CD14-positive monocyte (primary cell): Measurements from ENCODE around the gene PKD2L1. TPM values are rescaled to one million over a fixed set of nuclear protein-coding genes. Genes with fewer than 3 reads are reported as not detected.

Experiments used
- DNase-seq, 3 donors: peaks; one replicate each; pipeline ENCODE4 v3.0.0-alpha.2; 2011 to 2022
- H2AFZ ChIP-seq: 2 replicates; pipeline ENCODE4 v1.6.0; 2012; ENCODE audit warnings: mild to moderate bottlenecking, low read depth, low read length, inconsistent platforms; ENCODE audit not compliant: insufficient read depth, poor library complexity, severe bottlenecking
- H3K27ac ChIP-seq, 2 donors: 1 replicate in 1 of 2; 2 replicates in 1 of 2; pipeline ENCODE4 v1.5.1; 2012 to 2013; ENCODE audit warnings: low read length in 2 of 2, control low read depth in 1 of 2, inconsistent platforms in 1 of 2, low read depth in 1 of 2, mild to moderate bottlenecking in 1 of 2
- H3K27me3 ChIP-seq, 2 donors: one replicate each; pipeline versions ENCODE4 v1.6.0 to v1.6.1; 2011 to 2013; ENCODE audit warnings: low read length in 2 of 2; ENCODE audit not compliant: control insufficient read depth in 2 of 2, insufficient read depth in 2 of 2
- H3K36me3 ChIP-seq, 2 donors: replicated peaks in 1 of 2; 1 replicate in 1 of 2; 2 replicates in 1 of 2; pipeline versions ENCODE4 v1.5.1 to v1.6.1; 2012 to 2013; ENCODE audit warnings: low read length in 2 of 2, control low read depth in 1 of 2, inconsistent platforms in 1 of 2, mild to moderate bottlenecking in 1 of 2; ENCODE audit not compliant: insufficient read depth in 2 of 2, control insufficient read depth in 1 of 2
- H3K4me1 ChIP-seq, 2 donors: 1 replicate in 1 of 2; 2 replicates in 1 of 2; pipeline versions ENCODE4 v1.5.1 to v1.6.1; 2012 to 2013; ENCODE audit warnings: low read length in 2 of 2, control low read depth in 1 of 2, inconsistent platforms in 1 of 2, mild to moderate bottlenecking in 1 of 2, moderate library complexity in 1 of 2; ENCODE audit not compliant: insufficient read depth in 2 of 2, control insufficient read depth in 1 of 2
- H3K4me2 ChIP-seq: replicated peaks from 2 replicates; pipeline ENCODE3; 2012; ENCODE audit warnings: low read length, moderate library complexity, mild to moderate bottlenecking; ENCODE audit not compliant: poor library complexity, severe bottlenecking; ENCODE audit errors: extremely low read depth
- H3K4me3 ChIP-seq, 3 experiments: fragments of 200-600 bp in 1 of 3; sonication (generic) in 1 of 3; replicated peaks in 1 of 3; 1 replicate in 2 of 3; 2 replicates in 1 of 3; pipeline ENCODE4 v1.5.1; 2011 to 2013; ENCODE audit warnings: low read length in 3 of 3, mild to moderate bottlenecking in 3 of 3, control low read depth in 2 of 3, low read depth in 2 of 3, inconsistent platforms in 1 of 3, moderate library complexity in 1 of 3
- H3K79me2 ChIP-seq: 2 replicates; pipeline ENCODE4 v1.6.0; 2012; ENCODE audit warnings: mild to moderate bottlenecking, control low read depth, inconsistent platforms, low read length, moderate library complexity; ENCODE audit not compliant: insufficient read depth
- H3K9ac ChIP-seq: 2 replicates; pipeline ENCODE4 v1.6.0; 2017; ENCODE audit warnings: low read length, mild to moderate bottlenecking; ENCODE audit not compliant: insufficient read depth, poor library complexity, severe bottlenecking
- H3K9me3 ChIP-seq, 2 donors: replicated peaks in 1 of 2; 1 replicate in 1 of 2; 2 replicates in 1 of 2; pipeline versions ENCODE4 v1.5.1 to v1.6.1; 2012 to 2013; ENCODE audit warnings: low read length in 2 of 2, control low read depth in 1 of 2; ENCODE audit not compliant: control insufficient read depth in 1 of 2, insufficient read depth in 1 of 2
- H4K20me1 ChIP-seq: 2 replicates; pipeline ENCODE4 v1.6.0; 2012; ENCODE audit warnings: mild to moderate bottlenecking, low read length, control low read depth, moderate library complexity; ENCODE audit not compliant: insufficient read depth
- H3K27ac Mint-ChIP-seq, 7 donors: one replicate each; pipeline ENCODE4 v1.8.0; 2020; ENCODE audit warnings: mild to moderate bottlenecking in 7 of 7, mixed read lengths in 7 of 7, moderate library complexity in 6 of 7, inconsistent platforms in 2 of 7
- H3K27me3 Mint-ChIP-seq, 3 donors: one replicate each; pipeline ENCODE4 v1.8.0; 2021 to 2022; ENCODE audit warnings: low read depth in 3 of 3, mild to moderate bottlenecking in 3 of 3, mixed read lengths in 3 of 3, moderate library complexity in 3 of 3, inconsistent platforms in 1 of 3
- H3K36me3 Mint-ChIP-seq, 2 donors: one replicate each; pipeline ENCODE4 v1.8.0; 2020; ENCODE audit warnings: mixed read lengths in 2 of 2, inconsistent platforms in 1 of 2, mild to moderate bottlenecking in 1 of 2
- H3K4me1 Mint-ChIP-seq: one replicate; pipeline ENCODE4 v1.8.0; 2020; ENCODE audit warnings: mild to moderate bottlenecking, mixed read lengths
- H3K4me3 Mint-ChIP-seq, 2 donors: one replicate each; pipeline ENCODE4 v1.8.0; 2020; ENCODE audit warnings: mild to moderate bottlenecking in 2 of 2, mixed read lengths in 2 of 2, moderate library complexity in 1 of 2
- H3K9me3 Mint-ChIP-seq, 7 donors: one replicate each; pipeline ENCODE4 v1.8.0; 2020 to 2022; ENCODE audit warnings: mixed read lengths in 7 of 7, mild to moderate bottlenecking in 6 of 7, moderate library complexity in 6 of 7, inconsistent platforms in 2 of 7
- WGBS: methylation state at CpG from one replicate; pipeline ENCODE4 v1.1.5; 2013; ENCODE audit warnings: missing lambda C conversion rate; ENCODE audit not compliant: insufficient coverage; 5-methylcytosine and 5-hydroxymethylcytosine counted together
- intact Hi-C, 2 donors: fragments of 100-400 bp; cut with micrococcal nuclease; formaldehyde crosslinking; loops; one replicate each; pipeline versions ENCODE4 v1.15.0 to v1.15.1; 2023
- polyA plus RNA-seq, 3 donors: library from polyadenylated mRNA; depleted of rRNA in 1 of 3; unstranded in 2 of 3; stranded (reverse) in 1 of 3; fragments of 300-500 nt in 2 of 3; fragments of >200 nt in 1 of 3; fragmentation: Illumina TruSeq in 2 of 3; gene quantifications; 1 replicate in 2 of 3; 2 replicates in 1 of 3; pipeline ENCODE4 v1.2.3, GENCODE V29; 2012 to 2021
- TF ChIP-seq, protein P1 (sequence below): fragments of 200-600 bp; IDR thresholded peaks from one replicate; pipeline ENCODE4 v1.8.0; 2022; ENCODE audit warnings: antibody characterized with exemption, mild to moderate bottlenecking

The PKD2L1 gene
- polyA plus RNA-seq, 3 donors, result 0.15 to 1.5 TPM; not detected in 1

DNA sequence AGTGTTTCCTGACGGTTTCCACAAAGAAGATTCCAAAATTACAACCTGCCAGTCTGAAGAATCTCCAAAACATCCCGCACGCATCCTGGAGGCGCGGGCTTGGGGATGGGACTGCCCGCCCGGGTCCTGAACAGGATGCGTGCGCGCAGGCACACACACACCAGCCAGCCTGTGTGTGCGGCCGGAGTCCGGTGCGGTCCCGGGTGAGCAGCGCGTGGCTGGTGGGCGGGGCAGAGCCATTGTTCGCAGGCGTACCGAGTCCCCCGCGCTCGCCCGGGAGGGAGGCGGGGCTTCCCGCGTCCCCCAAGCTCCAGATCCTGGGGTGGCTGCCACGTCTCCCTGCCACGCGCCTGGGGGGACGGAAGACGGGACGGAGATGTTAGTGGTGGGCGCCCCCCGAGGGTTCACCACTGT lies 16.3 kb upstream of the PKD2L1 start:
- Histone ChIP-seq H3K27ac (no peak overlapping the region), H3K79me2 (no peaks in the 10 kb centered on the region), H3K9me3 (no peaks in the 10 kb centered on the region), H3K36me3 (no peaks in the 10 kb centered on the region), H3K27me3 (peaks cover 15 to 30% of the 10 kb centered on the region in 2 donors), H3K4me3 (peak overlapping the region; percentile 50 to 73 (median 59)), H4K20me1 (no peaks in the 10 kb centered on the region), H3K9ac (peak overlapping the region; percentile 48), H3K4me1 (peaks cover 17 to 25% of the 10 kb centered on the region in 2 donors), H3K4me2 (peak overlapping the region; percentile 77), H2AFZ (peak overlapping the region; percentile 73)
- WGBS, result under 1% methylated on average over 28 of the region's 36 CpGs
- Mint-ChIP-seq H3K4me1 (peaks cover 23% of the 10 kb centered on the region), H3K9me3 (peaks cover 0 to 15% (median 4%) of the 10 kb centered on the region in 7 donors), H3K27me3 (peaks cover 36 to 54% (median 42%) of the 10 kb centered on the region in 3 donors), H3K36me3 (peaks cover 9 to 21% of the 10 kb centered on the region in 2 donors), H3K4me3 (peak overlapping the region; percentile 93 to 96), H3K27ac (no peak overlapping the region)
- peak; percentile 9 to 58 (median 39) for DNase-seq
- TF ChIP-seq, protein P1, sequence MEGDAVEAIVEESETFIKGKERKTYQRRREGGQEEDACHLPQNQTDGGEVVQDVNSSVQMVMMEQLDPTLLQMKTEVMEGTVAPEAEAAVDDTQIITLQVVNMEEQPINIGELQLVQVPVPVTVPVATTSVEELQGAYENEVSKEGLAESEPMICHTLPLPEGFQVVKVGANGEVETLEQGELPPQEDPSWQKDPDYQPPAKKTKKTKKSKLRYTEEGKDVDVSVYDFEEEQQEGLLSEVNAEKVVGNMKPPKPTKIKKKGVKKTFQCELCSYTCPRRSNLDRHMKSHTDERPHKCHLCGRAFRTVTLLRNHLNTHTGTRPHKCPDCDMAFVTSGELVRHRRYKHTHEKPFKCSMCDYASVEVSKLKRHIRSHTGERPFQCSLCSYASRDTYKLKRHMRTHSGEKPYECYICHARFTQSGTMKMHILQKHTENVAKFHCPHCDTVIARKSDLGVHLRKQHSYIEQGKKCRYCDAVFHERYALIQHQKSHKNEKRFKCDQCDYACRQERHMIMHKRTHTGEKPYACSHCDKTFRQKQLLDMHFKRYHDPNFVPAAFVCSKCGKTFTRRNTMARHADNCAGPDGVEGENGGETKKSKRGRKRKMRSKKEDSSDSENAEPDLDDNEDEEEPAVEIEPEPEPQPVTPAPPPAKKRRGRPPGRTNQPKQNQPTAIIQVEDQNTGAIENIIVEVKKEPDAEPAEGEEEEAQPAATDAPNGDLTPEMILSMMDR, result no peak
- intact Hi-C loops, result loop anchor here in 1 of 2 donors (2.0 to 5.0 kb wide), 2 partner anchors 24 to 36 kb away; no protein-coding TSS in a partner anchor

DNA sequence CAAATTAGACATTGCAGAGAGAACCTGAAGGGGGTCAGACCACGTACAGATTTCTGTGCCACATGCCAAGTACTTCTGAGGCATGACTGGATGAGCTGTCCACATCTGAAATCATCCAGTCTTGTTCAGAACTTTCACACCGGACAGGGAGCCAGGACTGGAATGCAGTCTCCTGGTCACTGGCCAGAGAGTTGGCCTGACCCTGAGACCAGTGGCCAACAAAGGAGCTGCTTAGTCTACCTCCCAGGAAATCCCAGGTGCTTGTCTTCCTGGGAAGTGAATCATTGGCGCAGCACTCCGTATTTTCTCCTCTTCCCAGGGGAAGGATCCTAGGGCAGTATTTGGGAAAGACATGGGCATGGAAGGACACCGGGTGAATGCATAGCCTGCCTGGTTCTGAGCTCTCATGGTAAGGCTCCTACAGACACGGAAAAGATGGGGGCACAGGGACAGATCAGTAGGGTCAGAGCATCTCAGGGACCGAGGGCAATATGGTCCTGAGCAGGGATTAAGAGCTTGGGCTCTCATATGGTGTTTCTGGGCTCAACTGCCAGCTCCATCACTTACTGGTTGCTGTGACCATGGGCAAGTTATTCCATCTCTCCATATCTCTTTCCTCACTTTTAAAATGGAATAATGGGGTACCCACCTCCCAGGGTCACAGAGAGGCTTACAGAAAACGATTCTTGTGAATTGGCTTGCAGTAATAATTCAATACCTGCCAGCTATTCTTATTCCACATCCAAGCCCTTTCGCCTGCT lies 15.7 kb upstream of the PKD2L1 start:
- peak overlapping the region in 1 of 3 experiments; percentile 73 for H3K4me3 ChIP-seq
- no peaks in the 10 kb centered on the region for H3K36me3 ChIP-seq
- peaks cover 15 to 30% of the 10 kb centered on the region in 2 donors for H3K27me3 ChIP-seq
- H3K4me2 ChIP-seq, result peak overlapping the region; percentile 77
- 79% methylated on average over 7 of the region's 9 CpGs for WGBS
- Mint-ChIP-seq H3K4me3 (peak overlapping the region; percentile 93 to 96), H3K27me3 (peaks cover 36 to 54% (median 42%) of the 10 kb centered on the region in 3 donors), H3K36me3 (peaks cover 9 to 21% of the 10 kb centered on the region in 2 donors), H3K27ac (no peak overlapping the region), H3K4me1 (peaks cover 29% of the 10 kb centered on the region), H3K9me3 (peaks cover 0 to 15% (median 4%) of the 10 kb centered on the region in 7 donors)
- H3K4me1 ChIP-seq, result peaks cover 17 to 29% of the 10 kb centered on the region in 2 donors
- TF ChIP-seq, protein P1, result no peak
- no peak overlapping the region for H3K27ac ChIP-seq
- no peak overlapping the region for H3K9ac ChIP-seq
- no peak for DNase-seq
- no peaks in the 10 kb centered on the region for H3K79me2 ChIP-seq
- intact Hi-C loops, result loop anchor here in 1 of 2 donors (2.0 to 5.0 kb wide), 2 partner anchors 25 to 37 kb away; no protein-coding TSS in a partner anchor
- no peaks in the 10 kb centered on the region for H3K9me3 ChIP-seq
- H2AFZ ChIP-seq, result peak overlapping the region; percentile 73
- H4K20me1 ChIP-seq, result no peaks in the 10 kb centered on the region
